CD8-positive, alpha-beta memory T cell (primary cell): ENCODE measurements around the gene MCM8. TPM values are rescaled to one million over a fixed set of nuclear protein-coding genes. Genes with fewer than 3 reads are reported as not detected.

Source experiments
- CTCF ChIA-PET: fragments of 350-600 bp; sonication (Branson Sonifier 250); formaldehyde crosslinking; loops from one replicate; lab custom pipeline; 2021; ENCODE audit warnings: antibody characterized with exemption; lab: Charles Lee
- POLR2A ChIA-PET: fragments of 350-600 bp; sonication (Branson Sonifier 250); formaldehyde crosslinking; loops from one replicate; lab custom pipeline; 2021; ENCODE audit warnings: antibody characterized with exemption; lab: Charles Lee
- DNase-seq, 5 donors: peaks; one replicate each; pipeline versions ENCODE4 v3.0.0 to v3.0.0-alpha.2; 2020 to 2022; ENCODE audit warnings: mixed read lengths in 1 of 5
- H3K27ac ChIP-seq: one replicate; pipeline ENCODE4 v1.7.0; 2013; ENCODE audit warnings: low read depth, mild to moderate bottlenecking, low read length, moderate library complexity
- H3K27me3 ChIP-seq: 2 replicates; pipeline ENCODE4 v1.7.0; 2013; ENCODE audit warnings: low read length, mild to moderate bottlenecking; ENCODE audit not compliant: insufficient read depth, poor library complexity, severe bottlenecking
- H3K36me3 ChIP-seq: 2 replicates; pipeline ENCODE4 v1.7.0; 2013; ENCODE audit warnings: mild to moderate bottlenecking, low read length, moderate library complexity; ENCODE audit not compliant: insufficient read depth
- H3K4me1 ChIP-seq: 2 replicates; pipeline ENCODE4 v1.7.0; 2013; ENCODE audit warnings: mild to moderate bottlenecking, low read length, moderate library complexity; ENCODE audit not compliant: insufficient read depth
- H3K4me3 ChIP-seq: 2 replicates; pipeline ENCODE4 v1.7.0; 2013; ENCODE audit warnings: mild to moderate bottlenecking, low read length
- H3K9me3 ChIP-seq: 2 replicates; pipeline ENCODE4 v1.7.0; 2013; ENCODE audit warnings: mild to moderate bottlenecking, low read length
- H3K27ac Mint-ChIP-seq, 8 donors: one replicate each; pipeline ENCODE4 v1.8.0; 2020 to 2021; ENCODE audit warnings: mixed read lengths in 8 of 8, mild to moderate bottlenecking in 6 of 8, inconsistent platforms in 3 of 8, moderate library complexity in 3 of 8
- H3K27me3 Mint-ChIP-seq, 2 donors: one replicate each; pipeline ENCODE4 v1.8.0; 2020 to 2021; ENCODE audit warnings: mixed read lengths in 2 of 2, mild to moderate bottlenecking in 1 of 2, moderate library complexity in 1 of 2
- H3K36me3 Mint-ChIP-seq, 3 donors: one replicate each; pipeline ENCODE4 v1.8.0; 2020 to 2021; ENCODE audit warnings: mixed read lengths in 3 of 3, inconsistent platforms in 1 of 3, mild to moderate bottlenecking in 1 of 3
- H3K4me1 Mint-ChIP-seq, 3 donors: one replicate each; pipeline ENCODE4 v1.8.0; 2020 to 2021; ENCODE audit warnings: mixed read lengths in 3 of 3, inconsistent platforms in 1 of 3, mild to moderate bottlenecking in 1 of 3
- H3K4me3 Mint-ChIP-seq, 7 donors: one replicate each; pipeline ENCODE4 v1.8.0; 2020 to 2021; ENCODE audit warnings: mixed read lengths in 7 of 7, mild to moderate bottlenecking in 6 of 7, moderate library complexity in 4 of 7, inconsistent platforms in 2 of 7
- H3K9me3 Mint-ChIP-seq, 5 donors: one replicate each; pipeline ENCODE4 v1.8.0; 2020 to 2022; ENCODE audit warnings: mixed read lengths in 5 of 5, mild to moderate bottlenecking in 3 of 5, moderate library complexity in 2 of 5, inconsistent platforms in 1 of 5
- polyA plus RNA-seq: library from polyadenylated mRNA; unstranded; fragments of 300-500 nt; fragmentation: Illumina TruSeq; gene quantifications from one replicate; pipeline ENCODE4 v1.2.3, GENCODE V29; 2021
- total RNA-seq, 2 experiments: library from RNA; stranded (reverse); gene quantifications; one replicate each; pipeline ENCODE4 v1.2.3, GENCODE V29; 2021

The MCM8 gene
- total and polyA plus RNA-seq, 3 experiments from 2014 or later = 0.35 to 33.8 (median 31.9) TPM

DNA sequence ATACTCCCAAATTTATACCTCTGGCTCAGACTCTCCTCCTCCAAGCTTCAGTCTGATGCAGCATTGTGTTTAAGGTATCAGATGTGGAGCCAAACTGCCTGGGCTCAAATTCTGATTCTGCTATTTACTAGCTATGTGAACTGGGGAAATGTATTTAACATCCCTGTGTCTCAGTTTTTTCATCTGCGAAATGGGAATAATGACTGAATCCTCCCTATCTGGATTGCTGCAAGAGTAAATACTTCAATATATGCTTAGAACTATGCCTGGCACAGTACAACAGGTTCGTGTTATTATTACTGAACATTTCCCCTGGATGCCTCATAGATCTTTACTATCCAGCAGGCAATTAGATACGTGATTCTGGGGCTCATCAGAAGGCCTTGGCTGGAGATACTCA lies 97.9 kb downstream of the MCM8 start:
- Histone ChIP-seq H3K27me3 (no peaks in the 10 kb centered on the region), H3K27ac (no peak overlapping the region), H3K4me3 (no peak overlapping the region), H3K4me1 (no peaks in the 10 kb centered on the region), H3K9me3 (no peaks in the 10 kb centered on the region), H3K36me3 (no peaks in the 10 kb centered on the region)
- POLR2A ChIA-PET = no interaction called here
- H3K27ac Mint-ChIP-seq = no peak overlapping the region
- no peak for DNase-seq
- H3K4me1 Mint-ChIP-seq = peaks cover 5 to 9% (median 6%) of the 10 kb centered on the region in 3 donors
- no peak overlapping the region for H3K4me3 Mint-ChIP-seq
- H3K36me3 Mint-ChIP-seq = no peaks in the 10 kb centered on the region
- H3K27me3 Mint-ChIP-seq = peaks cover 11 to 21% of the 10 kb centered on the region in 2 donors
- CTCF ChIA-PET = no interaction called here
- no peaks in the 10 kb centered on the region for H3K9me3 Mint-ChIP-seq

Other genes with a start within 250 kb of the MCM8 start
- gene SHLD1, start 200.3 kb upstream of the MCM8 start, total RNA-seq = 1 to 10 TPM; 7.7 to 9.1 TPM
- gene SHLD1, start 200.3 kb upstream of the MCM8 start, polyA plus RNA-seq = 18.8 TPM
- under 1 TPM; 0.13 to 0.20 TPM for gene CHGB, start 39.1 kb upstream of the MCM8 start, total RNA-seq
- gene CHGB, start 39.1 kb upstream of the MCM8 start, polyA plus RNA-seq = not detected
- 10 to 100 TPM; 35.8 to 38.5 TPM for gene TRMT6, start 119 bp upstream of the MCM8 start, total RNA-seq
- 14.6 TPM for gene TRMT6, start 119 bp upstream of the MCM8 start, polyA plus RNA-seq
- 10 to 100 TPM; 54.9 to 59.1 TPM for gene CRLS1, start 55.5 kb downstream of the MCM8 start, total RNA-seq
- gene CRLS1, start 55.5 kb downstream of the MCM8 start, polyA plus RNA-seq = 39.6 TPM
- gene LRRN4, start 103.4 kb downstream of the MCM8 start, total RNA-seq = not detected
- not detected for gene LRRN4, start 103.4 kb downstream of the MCM8 start, polyA plus RNA-seq
- under 1 TPM; 0.22 to 0.26 TPM for gene FERMT1, start 172.4 kb downstream of the MCM8 start, total RNA-seq
- not detected for gene FERMT1, start 172.4 kb downstream of the MCM8 start, polyA plus RNA-seq